B cell (primary cell): ENCODE data around the gene SEMA4C. TPM values are rescaled to one million over a fixed set of nuclear protein-coding genes. Genes with fewer than 3 reads are reported as not detected.

Experiments
- ATAC-seq: fragments of 200-7000 bp; cut with Tn5 transposase; one replicate; pipeline ENCODE4 v1.10.0; 2021; ENCODE audit warnings: low read depth, mild to moderate bottlenecking, moderate number of reproducible peaks, moderate library complexity
- CTCF ChIA-PET: fragments of 350-600 bp; sonication (Branson Sonifier 250); formaldehyde crosslinking; loops from one replicate; lab custom pipeline; 2021; ENCODE audit warnings: antibody characterized with exemption, inconsistent platforms; lab: Charles Lee
- POLR2A ChIA-PET: fragments of 350-600 bp; sonication (Branson Sonifier 250); formaldehyde crosslinking; loops from one replicate; lab custom pipeline; 2021; ENCODE audit warnings: antibody characterized with exemption; lab: Charles Lee
- DNase-seq: peaks from one replicate; pipeline ENCODE4 v3.0.0; 2013
- H2AFZ ChIP-seq: 2 replicates; pipeline ENCODE4 v1.6.1; 2012; ENCODE audit warnings: mild to moderate bottlenecking, low read depth, low read length; ENCODE audit not compliant: insufficient read depth, poor library complexity, severe bottlenecking
- H3K27ac ChIP-seq, 2 donors: 1 replicate in 1 of 2; 2 replicates in 1 of 2; pipeline ENCODE4 v1.5.1; 2012 to 2013; ENCODE audit warnings: low read length in 2 of 2, mild to moderate bottlenecking in 2 of 2, moderate library complexity in 1 of 2
- H3K27me3 ChIP-seq, 4 experiments: fragments of 200-600 bp in 1 of 4; sonication (generic) in 1 of 4; replicated peaks in 1 of 4; 1 replicate in 2 of 4; 2 replicates in 2 of 4; pipeline versions ENCODE4 v1.6.1 to v1.7.0; 2013 to 2016; ENCODE audit warnings: low read length in 3 of 4, mild to moderate bottlenecking in 2 of 4, mixed read lengths in 1 of 4, moderate library complexity in 1 of 4; ENCODE audit not compliant: insufficient read depth in 4 of 4, control insufficient read depth in 3 of 4; ENCODE audit errors: control extremely low read depth in 1 of 4
- H3K36me3 ChIP-seq, 2 experiments: replicated peaks in 1 of 2; 1 replicate in 1 of 2; 2 replicates in 1 of 2; pipeline versions ENCODE4 v1.6.1 to v1.7.1; 2013; ENCODE audit warnings: low read length in 1 of 2; ENCODE audit not compliant: insufficient read depth in 2 of 2, control insufficient read depth in 1 of 2; ENCODE audit errors: control extremely low read depth in 1 of 2, extremely low read depth in 1 of 2
- H3K4me1 ChIP-seq, 2 donors: fragments of 200-600 bp in 1 of 2; sonication (generic) in 1 of 2; 1 replicate in 1 of 2; 2 replicates in 1 of 2; pipeline versions ENCODE4 v1.5.1 to v1.6.1; 2013 to 2017; ENCODE audit warnings: low read length in 2 of 2; ENCODE audit not compliant: control insufficient read depth in 2 of 2, insufficient read depth in 2 of 2
- H3K4me2 ChIP-seq: replicated peaks from 2 replicates; pipeline ENCODE3; 2012; ENCODE audit warnings: mild to moderate bottlenecking, low read depth, low read length; ENCODE audit not compliant: poor library complexity, severe bottlenecking
- H3K4me3 ChIP-seq, 5 experiments: fragments of 200-600 bp in 1 of 5; sonication (generic) in 1 of 5; 1 replicate in 3 of 5; 2 replicates in 2 of 5; pipeline versions ENCODE4 v1.5.1 to v1.7.0; 2011 to 2016; ENCODE audit warnings: low read length in 4 of 5, mild to moderate bottlenecking in 4 of 5, low read depth in 2 of 5, control low read depth in 1 of 5, moderate library complexity in 1 of 5; ENCODE audit not compliant: insufficient read depth in 1 of 5; ENCODE audit errors: control extremely low read depth in 1 of 5, extremely low read depth in 1 of 5
- H3K79me2 ChIP-seq: fragments of 200-600 bp; sonication (generic); one replicate; pipeline ENCODE4 v1.6.0; 2016; ENCODE audit warnings: low read length; ENCODE audit not compliant: control insufficient read depth, insufficient read depth
- H3K9ac ChIP-seq: fragments of 200-600 bp; sonication (generic); 2 replicates; pipeline ENCODE4 v1.6.1; 2017; ENCODE audit warnings: mild to moderate bottlenecking, low read length, moderate library complexity
- H3K9me3 ChIP-seq, 3 donors: one replicate each; pipeline versions ENCODE4 v1.6.1 to v1.7.1; 2013; ENCODE audit warnings: low read length in 2 of 3; ENCODE audit not compliant: control insufficient read depth in 2 of 3, insufficient read depth in 1 of 3; ENCODE audit errors: control extremely low read depth in 1 of 3
- H4K20me1 ChIP-seq: 2 replicates; pipeline ENCODE4 v1.6.0; 2012; ENCODE audit warnings: mild to moderate bottlenecking, low read length; ENCODE audit not compliant: insufficient read depth, control insufficient read depth, poor library complexity, severe bottlenecking
- H3K27ac Mint-ChIP-seq: one replicate; pipeline ENCODE4 v1.8.0; 2021; ENCODE audit warnings: mixed read lengths
- H3K27me3 Mint-ChIP-seq: one replicate; pipeline ENCODE4 v1.8.0; 2021; ENCODE audit warnings: mixed read lengths
- H3K4me1 Mint-ChIP-seq: one replicate; pipeline ENCODE4 v1.8.0; 2021; ENCODE audit warnings: mixed read lengths
- H3K4me3 Mint-ChIP-seq: one replicate; pipeline ENCODE4 v1.8.0; 2021; ENCODE audit warnings: mixed read lengths
- H3K9me3 Mint-ChIP-seq: one replicate; pipeline ENCODE4 v1.8.0; 2022; ENCODE audit warnings: mixed read lengths; ENCODE audit not compliant: insufficient read depth
- EZH2 ChIP-seq: IDR thresholded peaks from 2 replicates; pipeline ENCODE4 v1.6.1; 2012; ENCODE audit warnings: borderline replicate concordance, low read depth, mild to moderate bottlenecking, moderate library complexity, low read length; ENCODE audit not compliant: insufficient read depth, poor library complexity, severe bottlenecking
- WGBS: methylation state at CpG from one replicate; pipeline ENCODE4 v1.1.5; 2013; ENCODE audit warnings: missing lambda C conversion rate; ENCODE audit not compliant: insufficient coverage; 5-methylcytosine and 5-hydroxymethylcytosine counted together
- intact Hi-C: fragments of 100-400 bp; cut with micrococcal nuclease; formaldehyde crosslinking; loops from one replicate; pipeline ENCODE4 v1.10.0; 2022
- polyA plus RNA-seq: library from polyadenylated mRNA; depleted of rRNA; stranded (reverse); fragments of >200 nt; gene quantifications from 2 replicates; pipeline ENCODE4 v1.2.3, GENCODE V29; 2012
- total RNA-seq, 2 donors: library from RNA; stranded (reverse); fragments of 120-200 nt in 1 of 2; gene quantifications; 1 replicate in 1 of 2; 2 replicates in 1 of 2; pipeline versions ENCODE4 v1.2.3 to v1.2.4, GENCODE V29; 2013 to 2022
- TF ChIP-seq, protein P1 (sequence below): fragments of 200-600 bp; IDR thresholded peaks from one replicate; pipeline ENCODE4 v1.8.0; 2022; ENCODE audit warnings: antibody characterized with exemption, mild to moderate bottlenecking

Gene SEMA4C
- total and polyA plus RNA-seq, 2 donors (not counting 1 experiment from before 2014, with no cell fraction given), result 0.28 to 0.94 TPM

DNA sequence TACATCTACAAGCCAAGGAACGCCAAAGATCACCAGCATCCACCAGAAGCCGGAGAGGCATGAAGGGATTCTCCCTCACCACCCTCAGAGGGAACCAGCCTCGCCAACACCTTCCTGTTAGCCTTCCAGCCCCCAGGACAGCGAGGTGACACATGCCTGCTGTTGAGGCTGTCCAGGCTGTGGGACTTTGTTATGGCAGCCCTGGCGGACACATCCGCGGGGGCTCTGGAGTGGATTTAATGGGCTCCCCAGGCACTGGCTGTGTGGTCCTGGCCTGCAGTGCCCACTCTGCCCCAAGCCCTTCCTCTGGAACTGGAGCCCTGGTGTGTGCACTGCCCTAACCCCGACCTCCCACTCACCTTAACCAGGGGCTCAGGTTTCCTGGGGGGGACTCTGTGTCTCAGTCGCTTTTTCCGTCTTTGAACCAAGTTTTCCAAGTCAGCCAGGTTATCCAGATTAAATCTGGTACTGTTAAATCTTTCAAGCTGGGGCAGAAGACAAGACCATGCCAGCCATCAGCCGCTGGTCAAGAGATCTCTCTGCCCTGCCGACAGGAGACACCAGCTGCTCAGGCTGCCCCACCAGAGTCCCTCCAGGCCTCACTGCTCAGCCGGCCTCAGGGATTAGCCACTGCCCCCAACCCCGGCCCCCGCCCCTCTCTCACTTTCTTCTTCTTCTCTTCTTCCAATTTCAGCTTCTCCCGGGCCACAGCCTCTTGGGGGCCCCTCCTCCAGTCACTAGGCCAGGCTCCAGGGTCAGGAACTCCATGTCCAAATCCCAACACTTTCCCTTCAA lies 28.0 kb downstream of the SEMA4C start:
- H3K9me3 Mint-ChIP-seq, result no peaks in the 10 kb centered on the region
- no peaks in the 10 kb centered on the region for H3K27me3 Mint-ChIP-seq
- H3K4me3 Mint-ChIP-seq, result no peak overlapping the region
- H3K4me1 Mint-ChIP-seq, result peaks cover 18% of the 10 kb centered on the region
- peaks cover 10 to 18% of the 10 kb centered on the region in 2 donors for H3K4me1 ChIP-seq
- H3K27me3 ChIP-seq, result no peaks in the 10 kb centered on the region
- H3K27ac Mint-ChIP-seq, result no peak overlapping the region
- no peak for TF ChIP-seq EZH2
- TF ChIP-seq, protein P1, sequence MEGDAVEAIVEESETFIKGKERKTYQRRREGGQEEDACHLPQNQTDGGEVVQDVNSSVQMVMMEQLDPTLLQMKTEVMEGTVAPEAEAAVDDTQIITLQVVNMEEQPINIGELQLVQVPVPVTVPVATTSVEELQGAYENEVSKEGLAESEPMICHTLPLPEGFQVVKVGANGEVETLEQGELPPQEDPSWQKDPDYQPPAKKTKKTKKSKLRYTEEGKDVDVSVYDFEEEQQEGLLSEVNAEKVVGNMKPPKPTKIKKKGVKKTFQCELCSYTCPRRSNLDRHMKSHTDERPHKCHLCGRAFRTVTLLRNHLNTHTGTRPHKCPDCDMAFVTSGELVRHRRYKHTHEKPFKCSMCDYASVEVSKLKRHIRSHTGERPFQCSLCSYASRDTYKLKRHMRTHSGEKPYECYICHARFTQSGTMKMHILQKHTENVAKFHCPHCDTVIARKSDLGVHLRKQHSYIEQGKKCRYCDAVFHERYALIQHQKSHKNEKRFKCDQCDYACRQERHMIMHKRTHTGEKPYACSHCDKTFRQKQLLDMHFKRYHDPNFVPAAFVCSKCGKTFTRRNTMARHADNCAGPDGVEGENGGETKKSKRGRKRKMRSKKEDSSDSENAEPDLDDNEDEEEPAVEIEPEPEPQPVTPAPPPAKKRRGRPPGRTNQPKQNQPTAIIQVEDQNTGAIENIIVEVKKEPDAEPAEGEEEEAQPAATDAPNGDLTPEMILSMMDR, result no peak
- ATAC-seq, result no peak
- WGBS, result 93% methylated on average over 13 of the region's 16 CpGs
- ChIA-PET CTCF (interaction anchor here (1.7 kb wide), 1 partner anchor 16 kb away, joined by 4 read pairs; the partner anchor contains the start of gene ANKRD39), POLR2A (no interaction called here)
- intact Hi-C loops, result no loop called here
- no peak overlapping the region for H3K4me2 ChIP-seq
- no peak for DNase-seq
- peaks cover 0 to 15% of the 10 kb centered on the region in 2 experiments for H3K36me3 ChIP-seq
- no peaks in the 10 kb centered on the region for H3K9me3 ChIP-seq
- no peaks in the 10 kb centered on the region for H4K20me1 ChIP-seq
- no peak overlapping the region for H3K27ac ChIP-seq
- no peak overlapping the region for H2AFZ ChIP-seq
- no peak overlapping the region for H3K4me3 ChIP-seq
- H3K79me2 ChIP-seq, result no peaks in the 10 kb centered on the region
- no peak overlapping the region for H3K9ac ChIP-seq
